ENCODE results near the gene PPP2R1A.

PPP2R1A gene

GRCh38 chr19:52200755-52201391, 11.0 kb downstream of the PPP2R1A start:
- DNase-seq (ENCODE audit: low spot score): peak; percentile 40

GRCh38 chr19:52206481-52206880, 16.6 kb downstream of the PPP2R1A start:
- DNase-seq (ENCODE audit: low spot score): no peak

- no peak for DNase-seq (ENCODE audit: low spot score)
Measured at GRCh38 chr19:52211203-52211602, 21.4 kb downstream of the PPP2R1A start.

GRCh38 chr19:52211926-52212571, 22.2 kb downstream of the PPP2R1A start:
- DNase-seq (ENCODE audit: low spot score): no peak

- no peak for DNase-seq (ENCODE audit: low spot score)
Measured at GRCh38 chr19:52212572-52213255, 22.9 kb downstream of the PPP2R1A start.

GRCh38 chr19:52214241-52214640, 24.4 kb downstream of the PPP2R1A start:
- no peak for DNase-seq (ENCODE audit: low spot score)

- no peak for DNase-seq (ENCODE audit: low spot score)
Measured at GRCh38 chr19:52216401-52216800, 26.5 kb downstream of the PPP2R1A start.

- DNase-seq (ENCODE audit: low spot score): no peak
Measured at GRCh38 chr19:52217576-52217975, 27.7 kb downstream of the PPP2R1A start.

GRCh38 chr19:52219611-52220010, 29.8 kb downstream of the PPP2R1A start:
- DNase-seq (ENCODE audit: low spot score): no peak

- DNase-seq (ENCODE audit: low spot score): no peak
Measured at GRCh38 chr19:52221031-52221430, 31.2 kb downstream of the PPP2R1A start.

GRCh38 chr19:52221831-52222375, 32.1 kb downstream of the PPP2R1A start:
- DNase-seq (ENCODE audit: low spot score): no peak

- DNase-seq (ENCODE audit: low spot score): no peak
Measured at GRCh38 chr19:52224211-52224610, 34.4 kb downstream of the PPP2R1A start.

GRCh38 chr19:52226652-52227051, 36.8 kb downstream of the PPP2R1A start:
- no peak for DNase-seq (ENCODE audit: low spot score)

- DNase-seq (ENCODE audit: low spot score): no peak
Measured at GRCh38 chr19:52227196-52227940, 37.5 kb downstream of the PPP2R1A start.

GRCh38 chr19:52227980-52228379, 38.1 kb downstream of the PPP2R1A start:
- DNase-seq (ENCODE audit: low spot score): no peak

- DNase-seq (ENCODE audit: low spot score): no peak
Measured at GRCh38 chr19:52229524-52229923, 39.7 kb downstream of the PPP2R1A start.

GRCh38 chr19:52230685-52231084, 40.8 kb downstream of the PPP2R1A start:
- no peak for DNase-seq (ENCODE audit: low spot score)

- no peak for DNase-seq (ENCODE audit: low spot score)
Measured at GRCh38 chr19:52231154-52231910, 41.5 kb downstream of the PPP2R1A start.

GRCh38 chr19:52234406-52234805, 44.6 kb downstream of the PPP2R1A start:
- no peak for DNase-seq (ENCODE audit: low spot score)

- DNase-seq (ENCODE audit: low spot score): no peak
Measured at GRCh38 chr19:52237197-52237596, 47.3 kb downstream of the PPP2R1A start.

- peak; percentile 46 for DNase-seq (ENCODE audit: low spot score)
Measured at GRCh38 chr19:52237771-52238400, 48.0 kb downstream of the PPP2R1A start.
